WTC11 (cell line): ENCODE measurements around the gene TELO2.

Experiments used
- ARID4B ChIP-seq: sonication (generic); formaldehyde crosslinking; IDR thresholded peaks from 2 replicates; pipeline ENCODE4 v1.8.0; 2023; ENCODE audit warnings: missing genetic modification reagents, mild to moderate bottlenecking, borderline replicate concordance
- CTCF ChIP-seq: fragments of 200-600 bp; IDR thresholded peaks from 2 replicates; pipeline ENCODE4 v1.8.0; 2022; ENCODE audit warnings: antibody characterized with exemption
- ELF4 ChIP-seq: sonication (generic); formaldehyde crosslinking; IDR thresholded peaks from 2 replicates; pipeline ENCODE4 v1.8.1; 2022; ENCODE audit warnings: low read depth, mild to moderate bottlenecking, moderate library complexity, missing genetic modification reagents
- EMX1 ChIP-seq: fragments of 250-450 bp; sonication (Bioruptor Pico); IDR thresholded peaks from 2 replicates; pipeline ENCODE4 v1.8.0; 2021; ENCODE audit warnings: mild to moderate bottlenecking
- IRF2 ChIP-seq: sonication (generic); formaldehyde crosslinking; IDR thresholded peaks from 2 replicates; pipeline ENCODE4 v1.8.0; 2022; ENCODE audit warnings: low read depth, missing genetic modification reagents, borderline replicate concordance
- RORB ChIP-seq: fragments of 250-450 bp; sonication (Bioruptor Pico); IDR thresholded peaks from 2 replicates; pipeline ENCODE4 v1.9.0; 2021; ENCODE audit warnings: mild to moderate bottlenecking
- SMAD3 ChIP-seq: sonication (generic); formaldehyde crosslinking; IDR thresholded peaks from 2 replicates; pipeline ENCODE4 v1.8.0; 2022; ENCODE audit warnings: missing genetic modification reagents, mild to moderate bottlenecking, borderline replicate concordance
- TEAD4 ChIP-seq: sonication (generic); formaldehyde crosslinking; IDR thresholded peaks from 2 replicates; pipeline ENCODE4 v1.8.0; 2022; ENCODE audit warnings: mild to moderate bottlenecking, missing genetic modification reagents
- USF1 ChIP-seq: sonication (generic); formaldehyde crosslinking; IDR thresholded peaks from 2 replicates; pipeline ENCODE4 v1.8.0; 2022; ENCODE audit warnings: mild to moderate bottlenecking, missing genetic modification reagents
- USF2 ChIP-seq: sonication (generic); formaldehyde crosslinking; IDR thresholded peaks from 2 replicates; pipeline ENCODE4 v1.8.1; 2023; ENCODE audit warnings: mild to moderate bottlenecking, missing genetic modification reagents, moderate library complexity
- ZNF232 ChIP-seq: sonication (generic); formaldehyde crosslinking; IDR thresholded peaks from 2 replicates; pipeline ENCODE4 v1.8.0; 2022; ENCODE audit warnings: mild to moderate bottlenecking, missing genetic modification reagents
- ZSCAN18 ChIP-seq: fragments of 250-450 bp; sonication (Bioruptor Pico); IDR thresholded peaks from 2 replicates; pipeline ENCODE4 v2.1.2; 2022; ENCODE audit warnings: mild to moderate bottlenecking, moderate library complexity
- TF ChIP-seq, protein P1 (sequence below): sonication (generic); formaldehyde crosslinking; IDR thresholded peaks from 2 replicates; pipeline ENCODE4 v1.8.0; 2022; ENCODE audit warnings: mild to moderate bottlenecking, missing genetic modification reagents

DNA sequence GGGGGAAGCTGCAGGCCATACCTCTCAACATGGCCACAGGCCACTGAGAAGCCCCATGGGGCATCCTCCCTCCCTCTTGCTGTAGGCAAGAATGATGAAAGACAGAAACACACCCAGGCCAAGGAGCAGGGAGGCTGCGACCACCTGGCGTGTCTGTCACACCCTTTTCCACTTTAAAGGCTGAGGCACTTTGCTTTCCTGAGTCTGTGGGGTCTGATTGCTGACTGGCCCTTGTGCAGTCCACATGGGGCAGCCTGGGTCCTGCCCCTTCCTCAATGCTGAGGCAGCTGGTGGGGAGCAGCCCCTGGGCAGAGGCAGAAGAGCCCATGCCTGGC is 49.0 kb downstream of the TELO2 start:
- TF ChIP-seq CTCF = no peak
- TF ChIP-seq USF2 (CRISPR knock-in tag) = no peak
- TF ChIP-seq USF1 = no peak
- no peak for TF ChIP-seq SMAD3 (CRISPR knock-in tag)
- TF ChIP-seq ARID4B (CRISPR knock-in tag) = no peak
- no peak for TF ChIP-seq IRF2 (CRISPR knock-in tag)
- TF ChIP-seq, protein P1, sequence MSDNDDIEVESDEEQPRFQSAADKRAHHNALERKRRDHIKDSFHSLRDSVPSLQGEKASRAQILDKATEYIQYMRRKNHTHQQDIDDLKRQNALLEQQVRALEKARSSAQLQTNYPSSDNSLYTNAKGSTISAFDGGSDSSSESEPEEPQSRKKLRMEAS (CRISPR knock-in tag) = no peak
- TF ChIP-seq ZNF232 = no peak
- no peak for TF ChIP-seq ZSCAN18 (CRISPR knock-in tag)
- no peak for TF ChIP-seq ELF4 (CRISPR knock-in tag)
- no peak for TF ChIP-seq EMX1 (CRISPR knock-in tag)
- TF ChIP-seq RORB (CRISPR knock-in tag) = no peak
- TF ChIP-seq TEAD4 (CRISPR knock-in tag) = no peak
